Natural killer cell (primary cell): ENCODE results near the gene ROM1. TPM values are rescaled to one million over a fixed set of nuclear protein-coding genes. Genes with fewer than 3 reads are reported as not detected.

Source experiments
- ATAC-seq, 3 donors: fragments of 150-1000 bp in 2 of 3; fragments of 200-7000 bp in 1 of 3; cut with Tn5 transposase; 1 replicate in 1 of 3; 2 replicates in 2 of 3; pipeline ENCODE4 v1.10.0; 2021; ENCODE audit warnings: mild to moderate bottlenecking in 2 of 3, moderate library complexity in 2 of 3
- DNase-seq, 2 donors: peaks; one replicate each; pipeline versions ENCODE4 v3.0.0 to v3.0.0-alpha.2; 2013 to 2021; ENCODE audit warnings: mixed read lengths in 1 of 2
- H3K27ac ChIP-seq: one replicate; pipeline ENCODE4 v1.5.1; 2013; ENCODE audit warnings: mild to moderate bottlenecking, low read length
- H3K27me3 ChIP-seq: one replicate; pipeline ENCODE4 v1.6.1; 2013; ENCODE audit warnings: low read length; ENCODE audit not compliant: control insufficient read depth, insufficient read depth
- H3K36me3 ChIP-seq: one replicate; pipeline ENCODE4 v1.6.1; 2013; ENCODE audit warnings: low read length; ENCODE audit not compliant: control insufficient read depth, insufficient read depth
- H3K4me1 ChIP-seq: one replicate; pipeline ENCODE4 v1.6.1; 2013; ENCODE audit warnings: low read length; ENCODE audit not compliant: control insufficient read depth, insufficient read depth
- H3K4me3 ChIP-seq: one replicate; pipeline ENCODE4 v1.5.1; 2013; ENCODE audit warnings: low read length
- H3K9me3 ChIP-seq: one replicate; pipeline ENCODE4 v1.6.1; 2013; ENCODE audit warnings: low read length; ENCODE audit not compliant: control insufficient read depth, insufficient read depth
- H3K27ac Mint-ChIP-seq, 2 donors: one replicate each; pipeline ENCODE4 v1.8.0; 2022; ENCODE audit warnings: mild to moderate bottlenecking in 2 of 2, mixed read lengths in 2 of 2, moderate library complexity in 1 of 2
- H3K27me3 Mint-ChIP-seq, 2 donors: one replicate each; pipeline ENCODE4 v1.8.0; 2022; ENCODE audit warnings: low read depth in 2 of 2, mixed read lengths in 2 of 2
- H3K36me3 Mint-ChIP-seq: one replicate; pipeline ENCODE4 v1.8.0; 2022; ENCODE audit warnings: mixed read lengths
- H3K4me1 Mint-ChIP-seq, 2 donors: one replicate each; pipeline ENCODE4 v1.8.0; 2022; ENCODE audit warnings: mixed read lengths in 2 of 2
- H3K4me3 Mint-ChIP-seq: one replicate; pipeline ENCODE4 v1.8.0; 2022; ENCODE audit warnings: mild to moderate bottlenecking, moderate library complexity, mixed read lengths
- H3K9me3 Mint-ChIP-seq, 2 donors: one replicate each; pipeline ENCODE4 v1.8.0; 2022; ENCODE audit warnings: mixed read lengths in 2 of 2
- WGBS: methylation state at CpG from one replicate; pipeline ENCODE4 v1.1.7; 2013; ENCODE audit warnings: missing lambda C conversion rate; ENCODE audit not compliant: insufficient coverage; 5-methylcytosine and 5-hydroxymethylcytosine counted together
- intact Hi-C: fragments of 100-400 bp; cut with micrococcal nuclease; formaldehyde crosslinking; loops from one replicate; pipeline ENCODE4 v1.14.2; 2022
- total RNA-seq, 4 donors: library from RNA; stranded (reverse); fragments of 120-200 nt in 1 of 4; gene quantifications; one replicate each; pipeline versions ENCODE4 v1.2.3 to v1.2.4, GENCODE V29; 2013 to 2022
- TF ChIP-seq, protein P1 (sequence below): fragments of 200-600 bp; IDR thresholded peaks from one replicate; pipeline ENCODE4 v1.8.0; 2022; ENCODE audit warnings: antibody characterized with exemption

The ROM1 gene
- total RNA-seq, 3 donors from 2014 or later (not counting 1 experiment from before 2014, with no cell fraction given): 2.6 to 6.9 (median 3.9) TPM

DNA sequence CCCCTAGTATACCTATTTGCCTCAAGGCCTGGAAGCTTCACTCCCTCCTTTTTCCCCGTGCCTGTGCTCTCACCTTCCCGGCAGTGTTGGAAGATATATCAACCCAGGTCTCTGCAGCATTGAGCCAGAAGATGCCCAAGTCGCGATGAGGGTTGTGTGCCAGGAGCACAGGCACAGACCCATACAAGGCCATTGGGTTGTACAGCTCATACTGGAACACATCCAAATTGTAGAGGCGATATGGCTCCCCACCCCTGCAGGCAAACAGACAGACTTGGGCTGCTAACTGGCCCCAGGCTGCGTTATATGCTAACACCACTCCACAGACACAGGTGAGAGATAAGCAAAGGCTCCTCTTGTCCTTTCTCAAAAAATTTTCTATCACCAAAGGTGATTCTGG, 19.4 kb downstream of the ROM1 start:
- H3K27me3 Mint-ChIP-seq: no peaks in the 10 kb centered on the region
- H3K36me3 Mint-ChIP-seq: no peaks in the 10 kb centered on the region
- TF ChIP-seq, protein P1, sequence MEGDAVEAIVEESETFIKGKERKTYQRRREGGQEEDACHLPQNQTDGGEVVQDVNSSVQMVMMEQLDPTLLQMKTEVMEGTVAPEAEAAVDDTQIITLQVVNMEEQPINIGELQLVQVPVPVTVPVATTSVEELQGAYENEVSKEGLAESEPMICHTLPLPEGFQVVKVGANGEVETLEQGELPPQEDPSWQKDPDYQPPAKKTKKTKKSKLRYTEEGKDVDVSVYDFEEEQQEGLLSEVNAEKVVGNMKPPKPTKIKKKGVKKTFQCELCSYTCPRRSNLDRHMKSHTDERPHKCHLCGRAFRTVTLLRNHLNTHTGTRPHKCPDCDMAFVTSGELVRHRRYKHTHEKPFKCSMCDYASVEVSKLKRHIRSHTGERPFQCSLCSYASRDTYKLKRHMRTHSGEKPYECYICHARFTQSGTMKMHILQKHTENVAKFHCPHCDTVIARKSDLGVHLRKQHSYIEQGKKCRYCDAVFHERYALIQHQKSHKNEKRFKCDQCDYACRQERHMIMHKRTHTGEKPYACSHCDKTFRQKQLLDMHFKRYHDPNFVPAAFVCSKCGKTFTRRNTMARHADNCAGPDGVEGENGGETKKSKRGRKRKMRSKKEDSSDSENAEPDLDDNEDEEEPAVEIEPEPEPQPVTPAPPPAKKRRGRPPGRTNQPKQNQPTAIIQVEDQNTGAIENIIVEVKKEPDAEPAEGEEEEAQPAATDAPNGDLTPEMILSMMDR: no peak
- WGBS: 99% methylated on average over 6 of the region's 6 CpGs
- no peaks in the 10 kb centered on the region for H3K9me3 ChIP-seq
- peaks cover 9% of the 10 kb centered on the region for H3K4me1 ChIP-seq
- no peaks in the 10 kb centered on the region for H3K27me3 ChIP-seq
- H3K27ac Mint-ChIP-seq: peak overlapping the region in 1 of 2 donors; percentile 45
- no peak overlapping the region for H3K27ac ChIP-seq
- H3K4me3 Mint-ChIP-seq: no peak overlapping the region
- DNase-seq (no peak), ATAC-seq (no peak)
- H3K4me1 Mint-ChIP-seq: peaks cover 10 to 15% of the 10 kb centered on the region in 2 donors
- no peak overlapping the region for H3K4me3 ChIP-seq
- H3K36me3 ChIP-seq: peaks cover 80% of the 10 kb centered on the region
- no peaks in the 10 kb centered on the region for H3K9me3 Mint-ChIP-seq
- intact Hi-C loops: no loop called here

DNA sequence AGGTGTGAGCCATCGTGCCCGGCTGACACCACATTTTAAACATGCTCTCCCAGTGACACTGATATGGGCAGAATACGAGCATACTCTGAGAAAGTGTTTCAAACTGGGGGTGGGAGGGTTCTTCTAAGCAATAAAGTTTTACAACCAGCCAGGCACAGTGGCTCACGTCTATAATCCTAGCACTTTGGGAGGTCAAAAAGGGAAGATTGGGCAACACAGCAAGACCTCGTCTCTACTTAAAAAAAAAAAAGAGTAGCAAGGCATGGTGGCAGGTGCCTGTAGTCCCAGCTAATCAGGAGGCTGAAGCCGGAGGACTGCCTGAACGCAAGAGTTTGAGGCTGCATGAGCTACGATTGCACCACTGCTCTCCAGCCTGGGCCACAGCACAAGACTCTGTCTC, 31.2 kb downstream of the ROM1 start:
- Histone ChIP-seq H3K36me3 (peaks cover 32% of the 10 kb centered on the region), H3K27ac (no peak overlapping the region), H3K27me3 (no peaks in the 10 kb centered on the region), H3K9me3 (no peaks in the 10 kb centered on the region), H3K4me1 (peaks cover 43% of the 10 kb centered on the region), H3K4me3 (no peak overlapping the region)
- H3K36me3 Mint-ChIP-seq: peaks cover 5% of the 10 kb centered on the region
- DNase-seq (no peak), ATAC-seq (no peak)
- WGBS: 92% methylated on average over 8 of the region's 8 CpGs
- no peaks in the 10 kb centered on the region for H3K9me3 Mint-ChIP-seq
- intact Hi-C loops: no loop called here
- TF ChIP-seq, protein P1: no peak
- peaks cover 18 to 26% of the 10 kb centered on the region in 2 donors for H3K4me1 Mint-ChIP-seq
- H3K27me3 Mint-ChIP-seq: no peaks in the 10 kb centered on the region
- H3K4me3 Mint-ChIP-seq: peak overlapping the region; percentile 37
- H3K27ac Mint-ChIP-seq: peak overlapping the region in 1 of 2 donors; percentile 94

DNA sequence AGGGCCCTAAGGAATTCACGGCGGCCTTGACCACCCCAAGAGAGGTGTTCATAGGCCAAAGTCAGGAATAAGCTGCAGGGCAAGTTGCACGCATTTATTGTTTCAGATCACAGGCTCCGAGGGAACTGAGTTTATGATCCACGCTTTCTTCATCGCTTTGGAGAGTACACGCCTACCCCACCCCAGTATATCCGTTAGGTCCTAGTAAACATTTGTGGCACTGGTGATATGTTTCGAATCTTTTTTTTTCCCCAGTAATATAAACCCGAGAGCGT, 32.6 kb downstream of the ROM1 start:
- Histone ChIP-seq H3K4me3 (peak overlapping the region; percentile 94), H3K27ac (peak overlapping the region; percentile 95), H3K4me1 (peaks cover 37% of the 10 kb centered on the region), H3K9me3 (no peaks in the 10 kb centered on the region), H3K36me3 (peaks cover 36% of the 10 kb centered on the region), H3K27me3 (no peaks in the 10 kb centered on the region)
- no peaks in the 10 kb centered on the region for H3K9me3 Mint-ChIP-seq
- intact Hi-C loops: no loop called here
- DNase-seq (peak in 1 of 2 donors; percentile 35), ATAC-seq (no peak)
- H3K27ac Mint-ChIP-seq: peak overlapping the region; percentile 94 to 96
- H3K27me3 Mint-ChIP-seq: no peaks in the 10 kb centered on the region
- TF ChIP-seq, protein P1: no peak
- H3K4me3 Mint-ChIP-seq: peak overlapping the region; percentile 94
- 17% methylated on average over 11 of the region's 11 CpGs for WGBS
- H3K36me3 Mint-ChIP-seq: no peaks in the 10 kb centered on the region
- peaks cover 10 to 18% of the 10 kb centered on the region in 2 donors for H3K4me1 Mint-ChIP-seq
